Measurements from ENCODE around the gene ADAMTS17. TPM values are rescaled to one million over a fixed set of nuclear protein-coding genes. Genes with fewer than 3 reads are reported as not detected.

ADAMTS17 gene
- total RNA-seq, 1 experiment from 2014 or later, result 1.5 TPM

- Mint-ChIP-seq H3K9me3 (ENCODE audit: unreplicated experiment) (no peaks in the 10 kb centered on the region), H3K27ac (ENCODE audit: unreplicated experiment) (no peak overlapping the region), H3K4me1 (ENCODE audit: low read depth, unreplicated experiment) (no peaks in the 10 kb centered on the region), H3K4me3 (ENCODE audit: unreplicated experiment) (no peak overlapping the region), H3K36me3 (ENCODE audit: insufficient read depth, unreplicated experiment) (no peaks in the 10 kb centered on the region), H3K27me3 (ENCODE audit: insufficient read depth, unreplicated experiment) (peaks cover 2% of the 10 kb centered on the region)
- Histone ChIP-seq H3K4me3 (ENCODE audit: low read depth, low read length) (no peak overlapping the region), H3K9me3 (no peaks in the 10 kb centered on the region), H3K27me3 (replicated peaks; ENCODE audit: control insufficient read depth, insufficient read depth, low read length) (no peaks in the 10 kb centered on the region), H3K4me1 (no peaks in the 10 kb centered on the region), H3K36me3 (ENCODE audit: control insufficient read depth, insufficient read depth, low read length) (no peaks in the 10 kb centered on the region)
- POLR2A ChIA-PET, result no interaction called here
- BruUV-seq (replicated peaks), result no TSS peak
- TF ChIP-seq CTCF (IDR thresholded peaks at IDR 0.05; ENCODE audit: insufficient read depth in 1 of 2, low read depth in 1 of 2, low read length in 1 of 2, severe bottlenecking in 1 of 2, unreplicated experiment in 1 of 2), result no peak
- CTCF ChIA-PET, result no interaction called here
- intact Hi-C loops (cut with micrococcal nuclease; ENCODE audit: unreplicated experiment), result no loop called here
- no peak for DNase-seq
Measured at GRCh38 chr15:100059094-100059493, 282.7 kb downstream of the ADAMTS17 start.

GRCh38 chr15:100058458-100058857 is 283.3 kb downstream of the ADAMTS17 start:
- Histone ChIP-seq H3K27me3 (replicated peaks; ENCODE audit: control insufficient read depth, insufficient read depth, low read length) (no peaks in the 10 kb centered on the region), H3K36me3 (ENCODE audit: control insufficient read depth, insufficient read depth, low read length) (no peaks in the 10 kb centered on the region), H3K4me1 (no peaks in the 10 kb centered on the region), H3K9me3 (no peaks in the 10 kb centered on the region), H3K4me3 (ENCODE audit: low read depth, low read length) (no peak overlapping the region)
- intact Hi-C loops (cut with micrococcal nuclease; ENCODE audit: unreplicated experiment), result no loop called here
- H3K36me3 Mint-ChIP-seq (ENCODE audit: insufficient read depth, unreplicated experiment), result no peaks in the 10 kb centered on the region
- DNase-seq, result no peak
- no peaks in the 10 kb centered on the region for H3K9me3 Mint-ChIP-seq (ENCODE audit: unreplicated experiment)
- ChIA-PET CTCF (no interaction called here), POLR2A (no interaction called here)
- H3K4me3 Mint-ChIP-seq (ENCODE audit: unreplicated experiment), result no peak overlapping the region
- H3K27ac Mint-ChIP-seq (ENCODE audit: unreplicated experiment), result no peak overlapping the region
- BruUV-seq (replicated peaks), result no TSS peak
- H3K27me3 Mint-ChIP-seq (ENCODE audit: insufficient read depth, unreplicated experiment), result peaks cover 2% of the 10 kb centered on the region
- TF ChIP-seq CTCF (IDR thresholded peaks at IDR 0.05; ENCODE audit: insufficient read depth in 1 of 2, low read depth in 1 of 2, low read length in 1 of 2, severe bottlenecking in 1 of 2, unreplicated experiment in 1 of 2), result no peak
- H3K4me1 Mint-ChIP-seq (ENCODE audit: low read depth, unreplicated experiment), result no peaks in the 10 kb centered on the region

- Histone ChIP-seq H3K4me3 (ENCODE audit: low read depth, low read length) (no peak overlapping the region), H3K9me3 (no peaks in the 10 kb centered on the region), H3K36me3 (ENCODE audit: control insufficient read depth, insufficient read depth, low read length) (no peaks in the 10 kb centered on the region), H3K4me1 (no peaks in the 10 kb centered on the region), H3K27me3 (replicated peaks; ENCODE audit: control insufficient read depth, insufficient read depth, low read length) (no peaks in the 10 kb centered on the region)
- intact Hi-C loops (cut with micrococcal nuclease; ENCODE audit: unreplicated experiment), result no loop called here
- POLR2A ChIA-PET, result no interaction called here
- no peaks in the 10 kb centered on the region for H3K9me3 Mint-ChIP-seq (ENCODE audit: unreplicated experiment)
- H3K27ac Mint-ChIP-seq (ENCODE audit: unreplicated experiment), result no peak overlapping the region
- no peak for DNase-seq
- CTCF ChIA-PET, result no interaction called here
- no peaks in the 10 kb centered on the region for H3K4me1 Mint-ChIP-seq (ENCODE audit: low read depth, unreplicated experiment)
- H3K27me3 Mint-ChIP-seq (ENCODE audit: insufficient read depth, unreplicated experiment), result no peaks in the 10 kb centered on the region
- TF ChIP-seq CTCF (IDR thresholded peaks at IDR 0.05; ENCODE audit: insufficient read depth in 1 of 2, low read depth in 1 of 2, low read length in 1 of 2, severe bottlenecking in 1 of 2, unreplicated experiment in 1 of 2), result no peak
- BruUV-seq (replicated peaks), result no TSS peak
- H3K4me3 Mint-ChIP-seq (ENCODE audit: unreplicated experiment), result no peak overlapping the region
- H3K36me3 Mint-ChIP-seq (ENCODE audit: insufficient read depth, unreplicated experiment), result no peaks in the 10 kb centered on the region
Measured at GRCh38 chr15:100057281-100057680, 284.5 kb downstream of the ADAMTS17 start.
